ENCODE data around the gene MRPL44. TPM values are rescaled to one million over a fixed set of nuclear protein-coding genes. Genes with fewer than 3 reads are reported as not detected.

MRPL44 gene
- total RNA-seq, 1 donor from 2014 or later = 29.9 TPM

- H3K36me3 Mint-ChIP-seq (ENCODE audit: low read depth) = peaks cover 34% of the 10 kb centered on the region
- H3K27ac Mint-ChIP-seq = peak overlapping the region; percentile 56
- no peaks in the 10 kb centered on the region for H3K9me3 Mint-ChIP-seq
- ChIA-PET POLR2A (interaction anchor here (0.7 to 1.3 kb wide), 2 partner anchors 9 to 23 kb away, joined by 3 to 7 read pairs; no protein-coding TSS in a partner anchor), CTCF (no interaction called here)
- DNase-seq = no peak
- intact Hi-C loops (cut with micrococcal nuclease) = loop anchor here (2.0 kb wide), 1 partner anchor 15 kb away; no protein-coding TSS in a partner anchor
- ATAC-seq (ENCODE audit: low read depth) = no peak
- H3K4me3 Mint-ChIP-seq = no peak overlapping the region
- no peaks in the 10 kb centered on the region for H3K27me3 Mint-ChIP-seq
- no peak for TF ChIP-seq CTCF (IDR thresholded peaks at IDR 0.05)
- peaks cover 54% of the 10 kb centered on the region for H3K4me1 Mint-ChIP-seq
Observed at GRCh38 chr2:223929571-223930102, 27.6 kb upstream of the MRPL44 start.

- Mint-ChIP-seq H3K4me1 (peaks cover 61% of the 10 kb centered on the region), H3K36me3 (ENCODE audit: low read depth) (peaks cover 29% of the 10 kb centered on the region), H3K4me3 (no peak overlapping the region), H3K27ac (peak overlapping the region; percentile 2), H3K9me3 (no peaks in the 10 kb centered on the region), H3K27me3 (no peaks in the 10 kb centered on the region)
- no peak for TF ChIP-seq CTCF (IDR thresholded peaks at IDR 0.05)
- intact Hi-C loops (cut with micrococcal nuclease) = no loop called here
- ChIA-PET CTCF (no interaction called here), POLR2A (interaction anchor here (0.7 to 1.3 kb wide), 2 partner anchors 8 to 22 kb away, joined by 3 to 7 read pairs; no protein-coding TSS in a partner anchor)
- ATAC-seq (ENCODE audit: low read depth) (no peak), DNase-seq (no peak)
Observed at GRCh38 chr2:223930103-223930976, 26.9 kb upstream of the MRPL44 start.

GRCh38 chr2:223932816-223933800, 24.2 kb upstream of the MRPL44 start:
- ChIA-PET CTCF (no interaction called here), POLR2A (interaction anchor here (0.6 to 0.7 kb wide), 2 partner anchors 36 to 45 kb away, joined by 3 to 8 read pairs; no protein-coding TSS in a partner anchor)
- no peaks in the 10 kb centered on the region for H3K9me3 Mint-ChIP-seq
- H3K27me3 Mint-ChIP-seq = no peaks in the 10 kb centered on the region
- intact Hi-C loops (cut with micrococcal nuclease) = no loop called here
- H3K36me3 Mint-ChIP-seq (ENCODE audit: low read depth) = peaks cover 13% of the 10 kb centered on the region
- DNase-seq (no peak), ATAC-seq (ENCODE audit: low read depth) (no peak)
- H3K27ac Mint-ChIP-seq = peak overlapping the region; percentile 50
- H3K4me3 Mint-ChIP-seq = no peak overlapping the region
- TF ChIP-seq CTCF (IDR thresholded peaks at IDR 0.05) = no peak
- peaks cover 74% of the 10 kb centered on the region for H3K4me1 Mint-ChIP-seq

- no peak for ATAC-seq (ENCODE audit: low read depth)
- CTCF ChIA-PET = interaction anchor here (2.0 kb wide), 1 partner anchor 33 kb away, joined by 4 read pairs; no protein-coding TSS in a partner anchor
- POLR2A ChIA-PET = interaction anchor here (0.6 kb wide), 1 partner anchor 15 kb away, joined by 5 read pairs; no protein-coding TSS in a partner anchor
- Mint-ChIP-seq H3K36me3 (ENCODE audit: low read depth) (peaks cover 18% of the 10 kb centered on the region), H3K27me3 (no peaks in the 10 kb centered on the region), H3K4me1 (peaks cover 80% of the 10 kb centered on the region), H3K4me3 (no peak overlapping the region), H3K9me3 (peaks cover 5% of the 10 kb centered on the region), H3K27ac (no peak overlapping the region)
- DNase-seq = no peak
- no peak for TF ChIP-seq CTCF (IDR thresholded peaks at IDR 0.05)
- intact Hi-C loops (cut with micrococcal nuclease) = no loop called here
Observed at GRCh38 chr2:223934870-223935269, 22.4 kb upstream of the MRPL44 start.

All from activated B cell treated with CpG ODN at 0.5 μM for 24 hours (primary cell).